ENCODE results near the gene ZRSR2. TPM values are rescaled to one million over a fixed set of nuclear protein-coding genes. Genes with fewer than 3 reads are reported as not detected.
A peak's percentile ranks its signal among the peaks of the same experiment; 100 is the strongest.

Gene ZRSR2
- total and polyA plus RNA-seq, 2 of the 13 experiments (the other 11 are each of a cell fraction or from before 2014, with no cell fraction given): 3.6 to 4.9 TPM

DNA sequence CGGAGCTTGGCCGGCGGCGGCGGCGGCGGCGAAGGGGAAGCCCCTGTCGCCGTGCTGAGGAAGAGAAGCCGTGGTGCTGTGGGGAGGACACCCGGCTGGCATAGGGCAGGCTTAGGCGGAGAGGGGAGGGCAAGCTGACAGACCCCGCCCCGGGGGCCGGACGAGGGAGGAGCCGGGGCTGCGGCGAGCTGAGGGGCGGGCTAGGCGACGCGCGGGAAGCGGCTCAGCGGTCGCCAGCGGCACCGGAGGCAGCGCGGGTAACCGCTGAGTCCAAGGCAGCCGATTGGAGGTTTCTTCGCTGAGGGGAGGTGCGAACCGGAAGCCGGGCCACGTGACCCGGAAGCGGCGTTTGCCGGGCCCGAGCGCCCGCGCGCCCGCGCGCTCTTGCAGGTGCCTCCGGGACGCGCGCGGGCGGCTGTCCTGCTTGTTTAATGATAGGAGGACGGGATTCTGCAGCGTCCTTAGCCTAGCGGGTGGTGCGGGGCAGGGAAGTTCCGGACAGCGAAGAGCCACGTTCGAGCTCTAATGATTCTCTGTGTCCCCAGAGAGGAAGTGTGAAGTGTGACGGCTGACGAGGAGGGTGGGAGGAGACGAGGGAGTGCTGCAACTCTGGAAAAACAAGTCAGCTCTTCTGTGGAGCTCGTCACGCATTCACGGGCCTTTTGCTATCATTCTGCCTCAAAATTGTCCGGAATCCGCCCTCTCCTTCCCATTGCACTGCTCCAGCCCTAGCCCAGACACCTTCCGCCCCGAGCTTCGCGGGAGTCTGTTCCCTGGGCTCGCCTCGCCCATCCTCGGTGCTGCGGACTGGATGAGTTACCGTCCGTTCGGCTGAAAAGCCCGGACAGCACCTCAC, 64.7 kb downstream of the ZRSR2 start, which contains the start of gene AP1S2 (continued):
- TF ChIP-seq, protein P1, sequence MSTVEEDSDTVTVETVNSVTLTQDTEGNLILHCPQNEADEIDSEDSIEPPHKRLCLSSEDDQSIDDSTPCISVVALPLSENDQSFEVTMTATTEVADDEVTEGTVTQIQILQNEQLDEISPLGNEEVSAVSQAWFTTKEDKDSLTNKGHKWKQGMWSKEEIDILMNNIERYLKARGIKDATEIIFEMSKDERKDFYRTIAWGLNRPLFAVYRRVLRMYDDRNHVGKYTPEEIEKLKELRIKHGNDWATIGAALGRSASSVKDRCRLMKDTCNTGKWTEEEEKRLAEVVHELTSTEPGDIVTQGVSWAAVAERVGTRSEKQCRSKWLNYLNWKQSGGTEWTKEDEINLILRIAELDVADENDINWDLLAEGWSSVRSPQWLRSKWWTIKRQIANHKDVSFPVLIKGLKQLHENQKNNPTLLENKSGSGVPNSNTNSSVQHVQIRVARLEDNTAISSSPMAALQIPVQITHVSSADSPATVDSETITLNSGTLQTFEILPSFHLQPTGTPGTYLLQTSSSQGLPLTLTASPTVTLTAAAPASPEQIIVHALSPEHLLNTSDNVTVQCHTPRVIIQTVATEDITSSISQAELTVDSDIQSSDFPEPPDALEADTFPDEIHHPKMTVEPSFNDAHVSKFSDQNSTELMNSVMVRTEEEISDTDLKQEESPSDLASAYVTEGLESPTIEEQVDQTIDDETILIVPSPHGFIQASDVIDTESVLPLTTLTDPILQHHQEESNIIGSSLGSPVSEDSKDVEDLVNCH (CRISPR knock-in tag; IDR thresholded peaks at IDR 0.05): no peak
- no peak for TF ChIP-seq TGIF2 (CRISPR knock-in tag; IDR thresholded peaks at IDR 0.05)
- no peak for TF ChIP-seq RCOR2 (CRISPR knock-in tag; IDR thresholded peaks at IDR 0.05)
- TF ChIP-seq RAD51 (IDR thresholded peaks at IDR 0.05; ENCODE audit: borderline replicate concordance): peak; percentile 59; the same call in 1 of the 2 replicates
- no peak for TF ChIP-seq ZNF362 (CRISPR knock-in tag; IDR thresholded peaks at IDR 0.05; ENCODE audit: borderline replicate concordance)
- TF ChIP-seq, protein P2, sequence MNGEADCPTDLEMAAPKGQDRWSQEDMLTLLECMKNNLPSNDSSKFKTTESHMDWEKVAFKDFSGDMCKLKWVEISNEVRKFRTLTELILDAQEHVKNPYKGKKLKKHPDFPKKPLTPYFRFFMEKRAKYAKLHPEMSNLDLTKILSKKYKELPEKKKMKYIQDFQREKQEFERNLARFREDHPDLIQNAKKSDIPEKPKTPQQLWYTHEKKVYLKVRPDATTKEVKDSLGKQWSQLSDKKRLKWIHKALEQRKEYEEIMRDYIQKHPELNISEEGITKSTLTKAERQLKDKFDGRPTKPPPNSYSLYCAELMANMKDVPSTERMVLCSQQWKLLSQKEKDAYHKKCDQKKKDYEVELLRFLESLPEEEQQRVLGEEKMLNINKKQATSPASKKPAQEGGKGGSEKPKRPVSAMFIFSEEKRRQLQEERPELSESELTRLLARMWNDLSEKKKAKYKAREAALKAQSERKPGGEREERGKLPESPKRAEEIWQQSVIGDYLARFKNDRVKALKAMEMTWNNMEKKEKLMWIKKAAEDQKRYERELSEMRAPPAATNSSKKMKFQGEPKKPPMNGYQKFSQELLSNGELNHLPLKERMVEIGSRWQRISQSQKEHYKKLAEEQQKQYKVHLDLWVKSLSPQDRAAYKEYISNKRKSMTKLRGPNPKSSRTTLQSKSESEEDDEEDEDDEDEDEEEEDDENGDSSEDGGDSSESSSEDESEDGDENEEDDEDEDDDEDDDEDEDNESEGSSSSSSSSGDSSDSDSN (CRISPR knock-in tag; IDR thresholded peaks at IDR 0.05): peak; percentile 17; the same call in 1 of the 2 replicates
- TF ChIP-seq, protein P3, sequence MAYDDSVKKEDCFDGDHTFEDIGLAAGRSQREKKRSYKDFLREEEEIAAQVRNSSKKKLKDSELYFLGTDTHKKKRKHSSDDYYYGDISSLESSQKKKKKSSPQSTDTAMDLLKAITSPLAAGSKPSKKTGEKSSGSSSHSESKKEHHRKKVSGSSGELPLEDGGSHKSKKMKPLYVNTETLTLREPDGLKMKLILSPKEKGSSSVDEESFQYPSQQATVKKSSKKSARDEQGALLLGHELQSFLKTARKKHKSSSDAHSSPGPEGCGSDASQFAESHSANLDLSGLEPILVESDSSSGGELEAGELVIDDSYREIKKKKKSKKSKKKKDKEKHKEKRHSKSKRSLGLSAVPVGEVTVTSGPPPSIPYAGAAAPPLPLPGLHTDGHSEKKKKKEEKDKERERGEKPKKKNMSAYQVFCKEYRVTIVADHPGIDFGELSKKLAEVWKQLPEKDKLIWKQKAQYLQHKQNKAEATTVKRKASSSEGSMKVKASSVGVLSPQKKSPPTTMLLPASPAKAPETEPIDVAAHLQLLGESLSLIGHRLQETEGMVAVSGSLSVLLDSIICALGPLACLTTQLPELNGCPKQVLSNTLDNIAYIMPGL (CRISPR knock-in tag; IDR thresholded peaks at IDR 0.05; ENCODE audit: borderline replicate concordance in 1 of 2, low read depth in 1 of 2): 0 out of 4 replicates have a peak, but pooled peaks of 1 of the 2 experiments have one; percentile 10
- TF ChIP-seq ZFX (CRISPR knock-in tag; IDR thresholded peaks at IDR 0.05; ENCODE audit: low read depth): no peak
- TF ChIP-seq, protein P4, sequence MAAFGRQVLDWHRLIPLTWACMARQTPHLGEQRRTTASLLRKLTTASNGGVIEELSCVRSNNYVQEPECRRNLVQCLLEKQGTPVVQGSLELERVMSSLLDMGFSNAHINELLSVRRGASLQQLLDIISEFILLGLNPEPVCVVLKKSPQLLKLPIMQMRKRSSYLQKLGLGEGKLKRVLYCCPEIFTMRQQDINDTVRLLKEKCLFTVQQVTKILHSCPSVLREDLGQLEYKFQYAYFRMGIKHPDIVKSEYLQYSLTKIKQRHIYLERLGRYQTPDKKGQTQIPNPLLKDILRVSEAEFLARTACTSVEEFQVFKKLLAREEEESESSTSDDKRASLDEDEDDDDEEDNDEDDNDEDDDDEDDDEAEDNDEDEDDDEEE (CRISPR knock-in tag; IDR thresholded peaks at IDR 0.05): no peak

Measured in HepG2 (cell line).